Measurements from ENCODE around the gene PPP2R2B.

GRCh38 chr5:146620669-146621051 is 257.9 kb downstream of the PPP2R2B start:
- TF ChIP-seq CTCF (IDR thresholded peaks at IDR 0.05): no peak
- TF ChIP-seq POLR2A (IDR thresholded peaks at IDR 0.05): no peak

All from Peyer's patch (tissue), 4 donors.